Endometrial microvascular endothelial cells (primary cell): ENCODE data around the gene CACNG1. TPM values are rescaled to one million over a fixed set of nuclear protein-coding genes. Genes with fewer than 3 reads are reported as not detected.

ENCODE experiments used
- in situ Hi-C: cut with HindIII; loops from 2 replicates; pipeline ENCODE4 v1.10.0; 2017; ENCODE audit warnings: low sequenced_read_pairs, low pct_unique_long_range_greater_than_20kb; ENCODE audit errors: inconsistent ontology term
- total RNA-seq: library from RNA; depleted of rRNA; stranded (reverse); fragments of >200 nt; gene quantifications from one replicate; pipeline ENCODE4 v1.2.3, GENCODE V29; 2015; ENCODE audit errors: inconsistent ontology term

The CACNG1 gene, protein sequence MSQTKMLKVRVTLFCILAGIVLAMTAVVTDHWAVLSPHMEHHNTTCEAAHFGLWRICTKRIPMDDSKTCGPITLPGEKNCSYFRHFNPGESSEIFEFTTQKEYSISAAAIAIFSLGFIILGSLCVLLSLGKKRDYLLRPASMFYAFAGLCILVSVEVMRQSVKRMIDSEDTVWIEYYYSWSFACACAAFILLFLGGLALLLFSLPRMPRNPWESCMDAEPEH
- not detected for total RNA-seq

DNA sequence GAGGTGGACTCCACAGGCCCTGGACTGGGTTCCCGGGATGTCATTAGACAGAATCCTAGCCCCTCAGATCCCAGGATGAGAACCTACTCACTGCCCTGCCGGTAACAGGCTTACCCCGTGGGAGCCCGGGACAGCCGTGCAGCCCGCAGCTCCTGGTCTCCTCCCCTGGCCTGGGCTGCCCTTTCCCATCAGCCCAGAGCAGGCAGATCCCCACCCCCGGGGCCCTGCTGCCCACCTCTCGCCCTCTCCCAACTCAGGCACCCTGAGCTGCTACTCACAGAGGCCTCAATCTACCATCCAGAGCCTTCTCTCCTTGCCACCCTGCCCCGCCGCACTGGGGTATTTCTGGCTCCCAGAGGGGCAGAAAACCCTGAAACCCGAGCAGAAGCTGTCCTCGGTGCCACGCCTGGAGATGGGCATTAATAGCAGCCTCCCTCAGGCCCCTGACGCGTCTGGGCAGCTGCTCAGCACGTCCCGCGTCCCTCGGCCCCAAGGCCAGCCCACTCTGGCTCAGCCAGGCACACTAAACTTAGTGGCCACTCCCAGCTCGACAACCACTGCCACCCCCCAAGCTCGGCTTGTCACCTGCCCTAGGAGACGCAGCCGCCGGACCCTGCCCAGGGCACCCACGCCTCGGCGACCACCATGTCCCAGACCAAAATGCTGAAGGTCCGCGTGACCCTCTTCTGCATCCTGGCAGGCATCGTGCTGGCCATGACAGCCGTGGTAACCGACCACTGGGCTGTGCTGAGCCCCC, at the start of gene CACNG1:
TSS of gene CACNG1 (plus strand) at position 539 of the 757 bp plus-strand sequence. CDS start at position 646, 107 bp downstream.
- in situ Hi-C loops = no loop called here

DNA sequence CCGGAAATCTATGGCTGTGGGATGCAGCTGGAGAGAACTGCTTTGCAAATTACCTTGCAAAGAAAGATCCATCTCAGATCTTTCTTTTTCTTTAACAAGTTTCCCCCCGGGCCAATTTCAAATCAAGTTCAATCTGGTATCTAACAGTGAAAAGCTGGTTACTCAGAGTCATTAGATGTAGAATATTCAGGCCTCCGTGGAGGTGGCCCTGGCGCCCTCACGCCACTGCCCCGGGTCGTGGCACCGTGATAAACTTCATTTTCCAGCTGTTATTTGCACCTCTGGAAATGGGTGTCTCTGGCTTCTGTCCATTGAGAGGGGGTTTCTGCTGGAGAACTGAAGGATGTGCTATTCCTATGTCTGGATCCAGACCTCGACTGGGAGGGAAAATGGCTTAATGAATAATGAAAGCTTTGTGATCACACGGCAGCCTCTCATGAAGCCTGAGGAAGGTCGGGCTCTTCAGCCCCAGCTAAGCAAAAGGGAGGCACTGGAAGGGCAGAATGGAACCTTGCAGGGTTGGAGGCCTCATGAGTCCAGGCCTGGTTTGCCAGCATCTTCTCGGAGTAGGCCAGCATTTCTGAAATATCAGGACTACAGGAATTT, 49.3 kb upstream of the CACNG1 start:
- in situ Hi-C loops = no loop called here

DNA sequence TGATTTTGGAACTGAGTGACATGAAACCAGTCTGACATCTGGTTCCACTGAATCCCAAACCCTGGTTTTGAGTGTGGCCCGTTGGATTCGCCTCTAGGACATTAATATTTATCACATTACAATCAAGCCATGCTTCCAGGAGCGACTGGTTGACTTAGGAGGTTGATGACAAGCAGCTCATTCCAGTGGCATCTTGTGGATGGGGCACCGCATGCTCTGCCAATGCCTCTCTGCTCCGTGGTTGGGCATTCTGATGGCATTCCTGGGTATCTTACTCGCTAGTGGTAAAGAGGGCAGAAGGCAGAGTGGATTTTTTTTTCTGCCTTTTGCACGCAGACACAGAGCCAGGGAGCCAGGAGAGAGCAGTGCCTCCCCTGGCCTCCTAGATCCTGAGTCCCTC, 48.4 kb upstream of the CACNG1 start:
- in situ Hi-C loops = no loop called here

DNA sequence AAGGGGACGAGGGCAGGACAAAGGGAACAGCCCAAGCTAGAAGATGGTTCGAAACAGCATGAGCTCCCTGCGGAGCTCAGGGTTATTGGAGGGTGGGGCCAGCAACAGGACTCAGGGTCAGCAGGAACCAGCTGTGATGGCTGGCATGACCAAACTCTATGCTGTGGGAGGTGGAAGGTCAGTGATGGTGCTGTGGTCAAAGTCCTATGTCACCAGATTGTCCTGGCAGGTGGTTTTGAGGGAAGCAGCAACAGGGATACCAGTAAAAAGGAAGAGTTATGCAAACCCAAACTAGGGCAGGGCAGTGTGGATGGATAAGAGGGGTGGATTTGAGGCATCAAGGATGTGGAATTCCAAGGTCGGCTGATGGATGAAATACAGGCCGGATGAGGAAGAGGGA, 47.4 kb upstream of the CACNG1 start:
- in situ Hi-C loops = no loop called here

DNA sequence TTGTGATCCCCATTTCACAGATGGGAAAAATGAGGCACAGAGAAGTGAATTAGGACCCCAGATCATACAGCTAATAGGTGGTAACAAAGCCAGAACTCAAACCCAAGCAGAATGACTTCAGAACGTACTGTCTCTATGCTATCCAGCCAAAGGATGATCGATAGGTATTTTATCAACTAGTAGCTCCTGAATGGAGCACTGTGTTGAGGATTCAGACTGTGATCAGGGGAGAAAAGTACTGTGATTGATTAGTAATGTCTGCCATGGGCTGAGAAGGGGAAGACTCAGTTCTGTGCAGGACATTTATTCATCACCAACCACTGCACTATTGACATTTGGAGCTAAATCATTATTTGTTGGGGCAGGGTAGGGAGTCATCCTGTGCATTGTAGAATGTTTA, 41.1 kb upstream of the CACNG1 start:
- in situ Hi-C loops = no loop called here

DNA sequence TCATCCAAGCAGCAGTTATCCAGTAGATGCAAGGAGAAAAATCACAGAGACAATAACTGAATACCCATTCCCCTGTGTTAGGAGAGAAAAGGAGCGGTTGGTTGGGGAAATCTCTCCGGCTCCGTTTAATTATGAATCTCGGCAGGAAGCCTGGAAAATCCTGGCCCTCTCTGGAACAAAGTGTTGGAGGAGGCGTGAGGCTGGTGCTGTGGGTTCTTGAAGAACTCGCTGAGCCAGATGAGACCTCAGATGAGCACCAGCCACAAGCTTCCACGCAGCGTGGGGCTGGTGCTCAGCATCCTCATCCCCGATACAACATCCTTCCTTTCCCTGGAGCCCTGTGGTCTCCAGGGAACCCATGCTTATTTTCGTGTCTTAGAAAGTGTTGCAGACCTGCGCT, 40.2 kb upstream of the CACNG1 start:
- in situ Hi-C loops = no loop called here

DNA sequence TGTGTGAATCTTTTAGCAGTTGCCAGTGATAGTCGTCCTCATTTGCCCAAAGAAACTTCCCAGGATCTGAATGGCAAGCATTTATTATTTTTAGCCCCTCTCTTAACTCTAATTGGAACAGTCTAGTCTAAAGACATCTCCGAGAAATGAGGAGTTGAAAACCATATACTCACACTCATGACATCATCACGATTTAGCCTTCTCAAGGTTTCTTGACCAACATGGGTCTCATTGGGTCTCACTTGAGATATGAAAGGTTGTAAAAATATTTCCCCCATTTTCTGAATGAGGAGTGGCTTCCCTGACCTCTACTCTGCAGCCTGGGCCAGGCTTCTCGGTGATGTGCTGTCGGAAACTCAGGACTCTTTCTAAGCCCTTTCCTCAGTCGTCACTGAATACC, 37.1 kb upstream of the CACNG1 start:
- in situ Hi-C loops = no loop called here

DNA sequence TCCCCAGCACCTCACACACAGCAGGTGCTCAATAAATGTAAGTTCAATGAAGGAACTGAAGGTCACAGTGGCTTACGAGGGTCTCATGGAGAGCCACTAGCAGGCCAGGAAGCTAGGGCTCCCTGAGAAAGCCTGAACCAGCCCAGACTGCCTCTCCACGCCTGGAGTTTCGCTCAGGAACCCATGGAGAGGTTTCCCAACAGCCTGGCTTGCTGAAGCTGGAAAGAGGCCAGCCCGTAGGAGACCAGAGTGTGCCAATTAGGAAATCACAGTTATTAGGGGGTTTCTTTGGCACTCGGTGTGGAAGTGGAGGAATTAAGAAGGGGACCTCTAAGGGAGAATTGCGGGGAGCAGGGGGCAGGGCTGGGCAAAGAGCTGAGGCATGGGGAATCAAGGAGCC, 36.3 kb upstream of the CACNG1 start:
- in situ Hi-C loops = no loop called here

DNA sequence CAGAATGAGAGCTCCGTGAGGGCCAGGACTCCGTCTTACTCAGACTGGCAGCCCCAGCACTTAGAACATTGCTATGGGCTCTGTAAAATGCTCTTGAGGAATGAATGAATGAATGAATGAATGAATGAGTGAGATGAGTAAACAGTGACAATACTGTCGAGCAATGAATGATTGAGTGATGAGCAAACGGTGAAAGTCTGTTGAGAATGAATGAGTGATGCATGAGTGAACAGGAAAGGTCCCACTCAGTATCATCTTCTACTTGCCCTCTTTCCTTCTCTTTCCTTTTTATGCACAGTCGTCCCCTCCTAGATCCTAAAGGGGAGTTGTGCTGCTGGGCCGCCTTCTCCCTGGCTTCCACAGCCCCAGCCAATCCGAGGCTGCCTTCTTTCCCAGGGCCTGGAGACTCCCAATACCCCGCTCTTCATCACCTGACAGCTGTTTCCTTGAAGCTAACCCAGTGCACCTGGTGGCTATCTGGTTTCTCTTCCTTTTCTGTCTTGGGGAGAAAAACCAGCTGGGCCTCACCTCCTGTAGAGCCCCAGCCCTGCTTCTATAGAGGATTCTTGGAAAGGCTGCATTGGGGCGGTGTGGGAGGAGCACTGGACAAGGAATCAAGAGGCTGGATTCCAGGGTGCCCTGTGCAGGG, 32.7 kb upstream of the CACNG1 start:
- in situ Hi-C loops = no loop called here

DNA sequence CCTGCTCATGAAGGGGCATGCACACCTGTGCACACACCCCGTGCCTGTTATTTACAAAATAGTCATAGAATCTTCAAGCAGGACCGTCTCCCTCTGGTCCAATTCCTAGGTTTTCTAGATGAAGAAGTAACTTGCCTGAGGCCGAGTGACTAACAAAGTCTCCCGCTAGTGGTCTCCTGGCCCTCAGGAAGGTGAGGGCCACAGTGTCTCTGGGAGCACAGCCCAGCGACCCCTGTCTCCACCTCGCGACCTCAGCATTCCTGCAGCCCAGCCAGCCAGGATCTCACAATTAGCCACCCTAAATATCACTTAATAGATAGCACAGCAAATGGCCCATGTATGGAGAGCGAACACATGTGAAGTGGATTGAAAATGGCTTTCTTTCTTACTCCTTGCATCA, 30.5 kb upstream of the CACNG1 start:
- in situ Hi-C loops = no loop called here

DNA sequence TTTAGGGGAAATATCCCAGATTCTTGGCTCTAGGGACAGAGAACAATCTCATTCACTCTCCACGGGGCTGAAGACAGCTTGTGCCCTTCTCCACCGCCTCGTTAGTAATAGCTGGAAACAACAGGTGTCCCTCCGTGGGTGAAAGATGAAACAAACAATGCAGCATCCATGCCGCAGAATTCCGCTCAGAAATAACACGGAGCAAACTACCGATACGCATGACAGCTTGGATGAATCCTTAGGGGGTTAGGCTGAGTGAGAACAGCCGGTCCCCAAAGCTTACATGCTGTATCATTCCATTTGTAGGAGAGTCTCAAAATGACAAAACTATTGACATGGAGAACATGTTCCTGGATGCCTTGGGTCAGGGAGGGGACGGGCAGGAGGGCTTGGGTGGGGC, 29.4 kb upstream of the CACNG1 start:
- in situ Hi-C loops = no loop called here

DNA sequence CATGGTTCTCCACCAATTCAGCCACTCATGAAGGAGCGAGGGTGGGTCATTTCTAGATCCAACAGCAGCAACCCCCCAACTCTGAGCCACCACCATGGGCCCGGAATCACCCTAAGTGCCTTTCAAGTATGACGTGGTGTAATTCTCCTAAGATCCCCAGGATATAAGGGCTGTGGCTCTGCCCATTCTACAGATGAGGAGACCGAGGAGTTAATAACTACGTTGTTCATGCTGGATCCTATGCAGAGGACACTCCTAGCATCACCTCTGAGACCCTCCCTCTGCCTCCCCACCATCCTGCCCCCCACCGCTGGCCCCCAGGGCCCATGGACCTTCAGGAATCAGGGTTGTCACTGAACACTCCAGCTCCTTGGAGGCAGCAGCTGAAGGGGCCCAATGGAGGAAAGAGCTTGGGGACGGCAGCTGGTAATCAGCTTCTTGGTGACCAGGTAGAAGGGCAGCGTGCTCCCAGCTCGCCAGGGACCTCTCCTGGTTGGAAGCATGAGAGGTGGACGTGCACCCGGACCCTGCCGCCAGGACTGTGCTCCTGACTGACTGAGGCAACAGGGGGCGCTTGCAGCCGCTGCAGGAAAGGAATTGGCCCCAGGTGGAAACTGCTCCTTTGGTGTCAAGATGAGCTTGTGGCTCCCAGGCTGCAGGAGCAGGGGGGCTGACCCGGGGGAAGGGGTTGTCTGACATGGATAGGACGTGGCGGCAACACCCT, 28.2 kb upstream of the CACNG1 start:
- in situ Hi-C loops = no loop called here

DNA sequence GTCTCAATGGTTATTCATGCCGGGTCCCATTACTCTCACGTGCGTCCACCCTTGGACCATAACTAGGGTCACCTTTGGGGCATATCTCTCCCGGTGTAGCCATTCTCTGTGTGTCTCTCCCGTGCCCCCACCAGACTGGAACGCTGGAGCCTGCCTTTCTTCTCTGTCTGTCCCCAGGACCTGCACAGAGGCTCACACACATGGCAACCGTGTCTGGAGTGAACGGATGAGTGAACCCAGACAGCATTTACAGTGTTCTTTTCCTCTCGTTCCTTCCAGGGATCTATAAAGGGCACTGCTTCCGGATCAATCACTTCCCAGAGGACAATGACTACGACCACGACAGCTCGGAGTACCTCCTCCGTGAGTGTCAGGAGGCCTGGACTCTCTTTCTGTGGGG, 26.4 kb upstream of the CACNG1 start:
- in situ Hi-C loops = no loop called here

DNA sequence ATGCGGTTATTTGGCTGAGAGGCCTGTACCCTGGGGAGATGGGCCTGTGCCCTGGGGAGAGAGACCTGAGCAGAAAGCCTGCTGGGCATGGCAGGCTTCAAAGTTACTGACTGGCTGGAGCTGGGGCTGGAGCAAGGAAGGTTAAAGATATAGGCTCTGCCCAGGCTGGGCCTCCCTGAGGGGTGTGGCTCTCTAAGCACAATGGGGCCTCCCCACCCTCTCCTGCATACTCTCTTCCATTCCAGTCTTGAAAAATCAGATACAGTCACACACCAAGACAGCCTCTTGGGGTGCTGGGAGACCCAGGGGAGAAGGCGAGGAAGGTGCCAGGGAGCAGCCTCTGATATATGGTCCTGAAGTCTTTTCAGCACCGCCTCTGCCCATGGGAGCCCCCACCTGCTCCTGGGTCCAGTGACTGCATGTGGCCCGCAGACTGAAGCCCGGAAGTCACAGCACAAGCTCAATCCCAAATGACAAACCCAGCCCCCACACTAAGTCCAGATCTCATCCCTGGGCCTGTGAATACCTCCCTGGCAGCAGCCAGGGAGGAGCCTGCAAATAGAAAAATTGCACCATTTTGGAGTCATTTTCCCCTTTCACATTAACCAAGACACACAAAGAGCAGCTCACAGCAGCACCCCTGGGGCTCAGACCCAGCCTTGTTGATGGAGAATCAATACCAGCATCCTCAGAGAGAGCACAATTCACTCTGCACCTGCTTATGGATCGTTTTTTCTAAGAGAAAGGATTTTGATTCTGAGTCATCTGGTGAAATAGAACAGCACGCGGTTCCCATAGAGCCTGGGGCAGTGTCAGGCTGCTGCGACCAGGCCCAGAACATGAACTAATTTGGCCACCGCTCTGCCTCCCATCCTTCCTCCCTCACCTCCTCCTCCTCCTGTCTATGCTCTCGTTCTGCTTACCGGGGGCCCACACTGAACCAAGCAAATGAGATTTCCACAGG, 25.6 kb upstream of the CACNG1 start:
- in situ Hi-C loops = no loop called here

DNA sequence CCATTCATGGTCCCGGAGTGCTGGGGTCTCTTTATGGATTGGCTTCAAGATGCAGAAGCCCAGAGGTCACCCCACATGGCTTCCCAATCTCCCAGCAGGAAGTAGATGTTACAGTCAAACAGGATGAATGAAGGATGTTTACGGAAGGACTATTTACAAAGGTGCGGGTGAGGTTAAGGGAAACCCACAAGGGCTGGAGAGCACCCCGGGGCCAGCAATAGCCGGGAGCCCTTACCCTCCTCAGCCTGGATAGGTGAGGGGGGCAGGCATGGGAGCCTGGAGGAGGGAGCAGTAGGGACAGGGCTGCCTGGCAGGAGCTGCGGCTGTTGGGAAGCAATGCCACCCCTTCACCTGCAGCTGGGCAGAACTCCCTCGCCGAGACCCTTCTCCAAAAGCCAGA, 24.5 kb upstream of the CACNG1 start:
- in situ Hi-C loops = no loop called here

DNA sequence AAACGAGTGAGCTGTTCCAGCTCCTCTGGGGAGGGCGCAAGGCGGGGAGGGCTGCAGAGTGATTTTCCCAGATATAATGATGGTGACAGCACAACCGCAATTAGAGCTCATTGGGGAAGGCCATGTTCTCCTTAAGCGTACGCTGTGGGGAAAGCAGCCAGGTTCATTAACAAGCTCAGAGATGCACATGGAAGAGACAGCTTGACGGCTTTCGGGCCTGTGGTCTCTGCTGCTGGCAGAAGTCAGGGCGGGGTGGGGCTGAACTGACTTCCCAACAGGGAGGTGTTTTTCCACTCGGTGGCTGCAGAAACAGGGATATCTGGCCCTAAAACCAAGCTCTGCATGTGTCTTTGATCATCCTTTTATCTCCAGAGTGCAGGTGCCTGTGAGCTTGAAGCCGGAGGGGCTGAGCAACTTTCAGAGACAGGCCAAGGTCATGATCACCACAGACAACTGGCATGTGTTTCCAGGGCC, 24.0 kb upstream of the CACNG1 start:
- in situ Hi-C loops = no loop called here

DNA sequence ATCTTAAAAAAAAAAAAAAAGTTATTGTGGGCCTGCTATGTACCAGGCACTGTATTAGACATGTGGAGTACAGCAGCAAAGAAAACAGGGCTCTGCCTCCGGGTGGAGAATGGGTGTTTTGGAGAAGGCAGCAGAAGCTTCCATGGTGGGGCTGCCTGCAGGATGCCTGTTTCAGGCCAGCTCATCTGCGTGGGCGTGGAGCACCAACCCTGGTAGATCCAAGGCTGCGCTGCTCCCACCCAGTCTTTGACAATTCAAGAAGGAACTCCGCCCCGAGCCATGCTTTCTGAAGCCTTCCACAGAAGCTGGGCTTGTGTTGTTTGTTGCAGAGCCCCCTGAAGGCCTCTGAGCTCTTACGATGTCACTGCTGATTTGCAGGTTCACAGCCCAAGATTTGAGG, 23.2 kb upstream of the CACNG1 start:
- in situ Hi-C loops = no loop called here
